HCT116 (cell line): ENCODE results near the gene CACNG3.

ENCODE experiments used
- EGR1 ChIP-seq: IDR thresholded peaks from 2 replicates; pipeline ENCODE4 v1.6.1; 2012; ENCODE audit warnings: low read depth
- ELF1 ChIP-seq: IDR thresholded peaks from 2 replicates; pipeline ENCODE4 v1.6.1; 2012; ENCODE audit warnings: low read depth, borderline replicate concordance
- EZH2 ChIP-seq: fragments of 200-600 bp; sonication (generic); IDR thresholded peaks from 2 replicates; pipeline ENCODE4 v1.6.1; 2017; ENCODE audit warnings: antibody characterized with exemption, mixed run types
- EZH2phosphoT487 ChIP-seq: fragments of 200-600 bp; IDR thresholded peaks from 2 replicates; pipeline ENCODE4 v1.6.1; 2018; ENCODE audit warnings: antibody characterized with exemption, borderline replicate concordance
- FOSL1 ChIP-seq: IDR thresholded peaks from 2 replicates; pipeline ENCODE4 v1.6.1; 2012; ENCODE audit warnings: low read depth
- JUND ChIP-seq: IDR thresholded peaks from 2 replicates; pipeline ENCODE4 v1.6.1; 2012
- POLR2A ChIP-seq: IDR thresholded peaks from 2 replicates; pipeline ENCODE4 v1.7.0; 2011; ENCODE audit warnings: borderline replicate concordance; ENCODE audit not compliant: insufficient read depth, insufficient read length; ENCODE audit errors: extremely low read depth
- POLR2AphosphoS5 ChIP-seq: IDR thresholded peaks from 2 replicates; pipeline ENCODE4 v1.6.1; 2011; ENCODE audit warnings: mild to moderate bottlenecking, low read depth, low read length, moderate library complexity
- RAD21 ChIP-seq: IDR thresholded peaks from 2 replicates; pipeline ENCODE4 v1.6.1; 2012; ENCODE audit warnings: low read depth, mild to moderate bottlenecking
- ZNF274 ChIP-seq: fragments of 200-500 bp; sonication (Bioruptor generic); IDR thresholded peaks from 2 replicates; pipeline ENCODE4 v1.6.1; 2014; ENCODE audit warnings: mild to moderate bottlenecking, low read depth, low read length, inconsistent platforms
- TF ChIP-seq, protein P1 (sequence below): IDR thresholded peaks from 2 replicates; pipeline ENCODE4 v1.6.1; 2012
- TF ChIP-seq, protein P2 (sequence below), 3 experiments: fragments of 200-600 bp in 1 of 3; sonication (generic) in 1 of 3; IDR thresholded peaks in 2 of 3; conservative IDR thresholded peaks in 1 of 3; 2 replicates each; pipeline ENCODE4 v1.5.1; 2012 to 2017; ENCODE audit warnings: low read depth in 2 of 3, low read length in 2 of 3, antibody characterized with exemption in 1 of 3, borderline replicate concordance in 1 of 3, control low read depth in 1 of 3, mild to moderate bottlenecking in 1 of 3, mixed read lengths in 1 of 3, mixed run types in 1 of 3, moderate library complexity in 1 of 3; ENCODE audit not compliant: insufficient read depth in 1 of 3

DNA sequence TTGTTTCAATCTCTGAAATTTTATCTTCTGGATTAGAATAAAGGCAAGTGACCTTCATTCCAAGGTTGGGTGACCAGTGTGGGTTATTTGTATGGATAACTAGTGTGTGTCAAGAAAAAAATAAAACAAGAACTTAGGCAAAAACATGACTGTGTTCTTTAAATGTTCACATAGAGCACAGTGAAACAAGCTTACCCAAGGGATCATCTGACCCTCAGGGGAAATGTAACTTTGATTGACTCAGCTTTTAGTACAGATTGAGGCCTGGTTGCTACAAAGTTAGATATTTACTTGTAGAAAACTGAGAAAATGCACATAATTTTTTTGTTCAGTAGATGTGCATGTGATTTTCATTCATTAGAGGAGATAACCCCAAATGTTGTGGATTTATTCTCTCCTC, 6.7 kb downstream of the CACNG3 start:
- TF ChIP-seq FOSL1 (no peak), EZH2phosphoT487 (no peak), EGR1 (no peak), POLR2AphosphoS5 (no peak), POLR2A (no peak), RAD21 (no peak), EZH2 (no peak), JUND (no peak), ZNF274 (no peak), ELF1 (no peak)
- TF ChIP-seq, protein P1, sequence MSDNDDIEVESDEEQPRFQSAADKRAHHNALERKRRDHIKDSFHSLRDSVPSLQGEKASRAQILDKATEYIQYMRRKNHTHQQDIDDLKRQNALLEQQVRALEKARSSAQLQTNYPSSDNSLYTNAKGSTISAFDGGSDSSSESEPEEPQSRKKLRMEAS: no peak
- TF ChIP-seq, protein P2, sequence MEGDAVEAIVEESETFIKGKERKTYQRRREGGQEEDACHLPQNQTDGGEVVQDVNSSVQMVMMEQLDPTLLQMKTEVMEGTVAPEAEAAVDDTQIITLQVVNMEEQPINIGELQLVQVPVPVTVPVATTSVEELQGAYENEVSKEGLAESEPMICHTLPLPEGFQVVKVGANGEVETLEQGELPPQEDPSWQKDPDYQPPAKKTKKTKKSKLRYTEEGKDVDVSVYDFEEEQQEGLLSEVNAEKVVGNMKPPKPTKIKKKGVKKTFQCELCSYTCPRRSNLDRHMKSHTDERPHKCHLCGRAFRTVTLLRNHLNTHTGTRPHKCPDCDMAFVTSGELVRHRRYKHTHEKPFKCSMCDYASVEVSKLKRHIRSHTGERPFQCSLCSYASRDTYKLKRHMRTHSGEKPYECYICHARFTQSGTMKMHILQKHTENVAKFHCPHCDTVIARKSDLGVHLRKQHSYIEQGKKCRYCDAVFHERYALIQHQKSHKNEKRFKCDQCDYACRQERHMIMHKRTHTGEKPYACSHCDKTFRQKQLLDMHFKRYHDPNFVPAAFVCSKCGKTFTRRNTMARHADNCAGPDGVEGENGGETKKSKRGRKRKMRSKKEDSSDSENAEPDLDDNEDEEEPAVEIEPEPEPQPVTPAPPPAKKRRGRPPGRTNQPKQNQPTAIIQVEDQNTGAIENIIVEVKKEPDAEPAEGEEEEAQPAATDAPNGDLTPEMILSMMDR (IDR thresholded peaks at IDR 0.05 in 2 of 3, conservative IDR thresholded peaks at IDR 0.05 in 1 of 3; ENCODE audit: borderline replicate concordance in 1 of 3, insufficient read depth in 1 of 3, low read depth in 2 of 3, low read length in 2 of 3): no peak
